Medulla oblongata (tissue), 1 donor: Measurements from ENCODE around the gene PDZRN3.

Experiments
- DNase-seq: peaks from one replicate; pipeline ENCODE4 v3.0.0-alpha.2; 2015; ENCODE audit errors: extremely low spot score

The PDZRN3 gene

GRCh38 chr3:73520931-73521461, 103.7 kb downstream of the PDZRN3 start:
- DNase-seq = peak; percentile 56

GRCh38 chr3:73516631-73517030, 108.1 kb downstream of the PDZRN3 start:
- DNase-seq = no peak

- no peak for DNase-seq
Observed at GRCh38 chr3:73513260-73513659, 111.5 kb downstream of the PDZRN3 start.

GRCh38 chr3:73511571-73512525, 112.9 kb downstream of the PDZRN3 start:
- DNase-seq = peak; percentile 79

GRCh38 chr3:73510784-73511183, 114.0 kb downstream of the PDZRN3 start:
- no peak for DNase-seq

- no peak for DNase-seq
Observed at GRCh38 chr3:73510334-73510733, 114.4 kb downstream of the PDZRN3 start.

GRCh38 chr3:73509816-73510215, 114.9 kb downstream of the PDZRN3 start:
- DNase-seq = no peak

DNA sequence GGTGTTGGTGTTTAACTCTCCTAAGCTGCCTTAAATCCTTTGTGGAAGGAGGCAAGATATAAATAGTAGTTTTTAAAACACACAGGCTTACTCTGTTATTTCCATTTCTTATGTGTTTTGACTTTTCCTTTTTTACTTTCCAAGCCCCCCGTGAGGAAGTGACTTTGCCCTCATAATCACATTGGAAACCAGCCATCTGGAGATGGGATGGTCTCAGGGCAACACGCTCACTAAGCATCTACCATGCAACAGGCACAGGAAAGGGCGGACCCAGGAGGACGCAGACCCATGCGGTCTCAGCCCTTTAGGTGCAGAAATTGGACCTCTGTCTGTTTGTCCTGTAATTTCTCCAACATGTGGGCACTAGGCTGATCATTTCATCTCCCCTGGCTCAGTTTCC, 115.7 kb downstream of the PDZRN3 start:
- DNase-seq = no peak

DNA sequence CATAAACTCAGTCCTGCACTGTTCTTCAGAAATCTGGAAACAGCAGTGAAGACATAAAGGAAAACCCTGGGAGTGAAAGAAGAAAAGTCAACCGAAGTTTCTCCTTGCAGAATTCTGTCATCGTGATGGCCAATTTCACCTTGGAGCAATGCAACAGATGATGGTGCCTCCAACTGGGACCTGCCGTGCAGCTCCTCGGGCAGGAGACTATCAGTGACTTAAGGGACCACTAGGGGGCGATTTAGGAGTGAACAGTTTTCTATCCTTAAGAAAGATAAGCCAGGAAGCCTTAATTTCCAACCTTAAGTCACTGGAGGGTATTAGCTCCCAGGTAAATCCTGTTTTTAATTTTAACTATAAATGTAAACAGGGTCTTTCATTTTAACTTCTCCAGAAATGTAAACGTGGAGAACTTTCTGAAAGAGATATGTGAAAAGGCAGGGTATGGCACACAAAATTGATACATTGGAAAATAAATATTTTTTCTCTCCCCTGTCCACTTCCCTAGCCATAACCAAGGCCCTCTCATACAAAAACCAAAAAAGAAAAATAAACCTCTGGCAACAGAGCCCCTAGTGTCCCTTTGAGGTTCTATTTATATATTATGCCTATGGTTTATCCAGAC, 116.3 kb downstream of the PDZRN3 start:
- peak; percentile 88 for DNase-seq

- no peak for DNase-seq
Observed at GRCh38 chr3:73504852-73505251, 119.9 kb downstream of the PDZRN3 start.

GRCh38 chr3:73504239-73504638, 120.5 kb downstream of the PDZRN3 start:
- DNase-seq = no peak

- peak; percentile 59 for DNase-seq
Observed at GRCh38 chr3:73503781-73504180, 121.0 kb downstream of the PDZRN3 start.

DNA sequence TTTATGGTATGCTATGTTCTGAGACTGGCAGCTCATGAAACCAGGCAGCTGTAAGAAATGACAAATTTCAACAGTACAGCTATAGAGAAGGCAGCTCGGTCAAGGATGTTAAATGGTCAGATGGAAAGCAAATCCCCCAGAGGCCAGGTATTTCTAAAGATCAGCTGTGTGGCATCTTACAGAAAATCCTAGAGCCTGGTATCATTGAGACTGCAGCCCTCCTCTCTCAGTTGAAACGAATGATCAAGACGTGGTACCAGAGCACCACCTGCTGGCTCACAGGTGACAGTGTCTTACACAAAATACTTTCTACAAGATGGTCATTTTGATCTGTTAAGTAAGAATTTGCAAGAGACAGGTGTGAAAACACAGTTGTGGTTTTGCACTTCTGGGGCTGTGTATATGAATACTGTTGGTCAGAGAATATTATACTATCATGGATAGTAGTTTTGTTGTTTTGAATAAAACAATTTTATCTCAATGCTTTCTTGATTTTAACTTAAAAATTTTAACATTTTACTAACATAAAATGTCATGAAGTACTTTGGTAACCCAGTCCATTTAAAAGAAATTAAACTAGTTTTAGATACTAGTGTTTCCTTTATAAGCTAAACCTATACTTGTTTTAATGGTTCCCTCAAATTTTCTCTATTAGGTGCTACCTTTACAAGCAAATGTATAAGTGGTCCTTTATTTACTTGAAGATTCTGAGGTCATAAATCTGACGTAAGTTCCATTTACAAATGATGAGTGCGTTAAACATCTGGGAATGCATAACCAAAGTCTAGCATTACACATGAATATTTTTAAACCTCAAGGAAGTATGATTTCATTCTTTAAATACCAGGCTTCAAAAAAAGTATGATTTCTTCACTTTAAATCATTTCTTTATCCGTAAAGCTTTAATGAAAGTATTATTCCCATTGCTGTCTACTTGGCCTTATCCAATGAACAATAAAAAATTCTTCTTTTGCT, 121.8 kb downstream of the PDZRN3 start:
- peak; percentile 89 for DNase-seq

- no peak for DNase-seq
Observed at GRCh38 chr3:73500321-73500720, 124.4 kb downstream of the PDZRN3 start.

DNA sequence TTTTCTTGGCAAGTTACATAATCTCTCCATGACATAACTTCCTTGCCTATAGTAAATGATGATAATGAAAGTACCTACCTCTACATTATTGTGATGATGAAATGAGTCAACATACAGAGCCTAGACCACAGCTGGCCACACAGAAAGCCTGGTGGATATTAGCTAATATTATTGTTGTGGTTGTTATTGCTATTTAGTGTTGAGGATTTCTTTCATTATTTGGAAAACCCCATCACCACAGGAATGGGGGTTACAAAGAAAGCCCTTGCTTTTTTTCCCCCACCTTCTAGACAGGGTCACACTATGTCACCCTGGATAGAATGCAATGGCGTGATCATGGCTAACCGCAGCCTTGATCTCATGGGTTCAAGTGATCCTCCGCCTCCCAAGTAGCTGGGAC, 125.0 kb downstream of the PDZRN3 start:
- no peak for DNase-seq

DNA sequence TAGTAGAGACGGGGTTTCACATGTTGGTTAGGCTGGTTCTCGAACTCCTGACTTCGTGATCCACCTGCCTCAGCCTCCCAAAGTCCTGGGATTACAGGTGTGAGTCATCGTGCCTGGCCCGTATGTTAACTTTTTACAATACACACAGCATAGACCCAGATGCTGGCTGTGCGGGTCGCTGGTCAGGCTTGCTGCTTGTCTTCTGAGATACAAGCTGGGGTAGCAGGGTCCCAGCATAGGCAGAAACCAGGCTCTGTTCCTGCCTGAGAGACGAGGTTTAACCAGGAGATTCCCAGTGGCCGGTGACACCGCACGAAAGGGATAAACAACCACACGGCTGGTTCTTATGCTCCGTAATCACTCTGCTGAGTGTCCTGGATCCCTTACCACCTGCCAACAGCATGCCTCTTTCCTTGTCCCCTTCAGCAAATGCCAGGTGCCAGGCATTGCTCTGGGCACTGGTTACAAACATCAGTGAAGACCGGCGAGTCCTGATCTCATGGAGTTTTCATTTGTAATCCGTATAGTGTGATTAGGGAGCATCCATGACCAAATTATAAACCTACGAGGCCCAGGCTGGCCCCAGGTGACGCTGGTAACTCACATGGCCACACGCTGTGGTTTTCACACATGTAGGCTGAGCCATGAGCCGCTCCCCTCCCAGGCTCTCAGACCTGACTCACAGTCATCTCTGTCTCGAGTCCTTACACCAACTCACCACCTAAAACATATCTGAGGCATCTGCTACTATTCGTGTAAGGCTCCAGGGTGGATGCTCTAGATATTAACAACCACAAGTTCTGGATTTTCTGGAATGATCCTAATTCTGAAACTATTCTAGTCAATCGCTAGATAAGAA, 125.7 kb downstream of the PDZRN3 start:
- no peak for DNase-seq

DNA sequence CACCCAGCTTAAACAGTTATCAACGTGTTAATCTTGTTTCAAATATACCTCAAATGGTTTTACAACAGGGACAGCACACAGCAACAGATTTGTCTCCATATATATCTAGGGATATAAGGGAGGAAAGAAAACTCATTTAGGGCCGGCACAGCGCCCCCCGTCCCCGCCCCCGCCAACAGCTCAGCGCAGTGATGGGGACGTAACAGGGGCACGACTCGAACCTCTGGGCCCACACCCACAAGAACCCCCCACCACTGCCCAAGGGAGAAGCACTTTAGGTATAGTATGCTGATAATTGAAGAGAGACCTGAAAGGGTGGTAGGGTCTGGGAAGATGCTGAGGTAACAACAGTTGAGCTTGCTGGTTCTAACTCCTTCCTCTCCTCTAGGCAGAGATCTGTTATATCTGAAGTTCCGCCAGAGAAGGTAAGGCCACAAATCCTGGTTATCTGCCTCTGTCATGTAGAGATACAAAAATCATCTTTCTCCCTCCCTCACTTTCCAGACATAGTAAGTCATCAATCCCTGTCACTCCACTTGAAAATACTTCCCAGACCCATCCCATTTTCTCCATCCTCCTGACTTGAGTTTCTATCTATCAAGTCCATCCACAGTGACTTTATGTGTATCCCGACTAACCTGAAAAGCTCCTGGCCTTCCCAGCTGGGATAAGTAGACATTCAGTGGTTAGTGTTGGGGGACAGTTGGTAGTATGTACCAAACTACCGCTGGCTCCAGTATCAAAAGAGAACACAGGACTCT, 126.9 kb downstream of the PDZRN3 start:
- DNase-seq = no peak

DNA sequence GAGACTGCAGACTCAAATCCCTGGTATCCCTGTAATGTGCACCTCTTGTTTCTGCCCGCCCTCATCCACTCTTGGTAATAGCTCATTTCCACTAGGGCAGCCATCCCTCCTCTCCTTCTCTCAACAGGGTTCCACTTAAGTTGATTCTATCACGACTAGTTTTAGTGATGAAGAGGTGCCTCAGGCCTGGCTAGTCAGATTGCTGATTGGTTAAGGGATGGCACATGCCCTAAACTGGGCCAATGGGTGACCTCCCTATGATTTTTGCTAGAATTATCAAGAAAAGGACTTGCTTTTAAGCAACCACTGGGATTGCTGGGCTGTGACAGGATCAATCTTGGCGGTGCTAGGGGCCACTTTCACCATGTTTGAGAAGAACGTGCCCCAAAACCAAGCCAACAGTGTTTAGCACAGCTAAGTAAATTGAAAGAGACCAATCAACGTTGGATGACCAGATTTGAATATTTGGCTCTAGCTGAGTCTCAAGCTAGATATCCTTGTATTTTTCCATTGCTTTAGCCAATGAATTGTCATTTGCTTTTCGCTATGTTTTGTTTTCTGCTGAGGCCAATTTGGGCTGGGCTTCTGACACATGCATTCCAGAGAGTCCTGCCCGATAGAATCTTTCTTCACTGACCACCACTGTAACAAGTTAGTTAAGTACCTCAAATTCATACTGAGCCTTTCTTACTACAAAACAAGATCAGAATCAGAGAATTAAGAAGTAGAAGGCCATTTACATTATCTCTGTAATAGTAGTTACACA, 131.0 kb downstream of the PDZRN3 start:
- no peak for DNase-seq

DNA sequence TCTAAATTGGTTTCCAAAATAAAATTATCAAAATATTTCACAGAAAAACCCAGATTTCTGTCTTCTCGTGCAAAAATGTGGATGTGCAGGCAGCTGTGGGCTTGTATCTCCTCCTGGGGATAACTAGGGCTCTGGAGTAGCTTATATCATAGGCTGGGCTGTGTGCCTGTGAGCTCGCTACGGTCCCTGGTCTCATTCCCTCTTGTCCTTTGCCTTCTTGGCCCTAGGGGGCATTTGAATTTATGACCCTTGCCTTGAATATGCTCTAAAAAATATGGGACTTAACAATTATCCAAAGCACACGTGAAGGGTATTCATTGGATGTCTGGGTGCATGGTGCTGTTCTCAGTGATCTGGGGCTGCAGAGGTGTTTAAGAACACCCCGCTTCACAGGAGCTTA, 132.6 kb downstream of the PDZRN3 start:
- DNase-seq = no peak
